Lower lobe of right lung (tissue), 2 donors: Measurements from ENCODE around the gene STAT5A. TPM values are rescaled to one million over a fixed set of nuclear protein-coding genes. Genes with fewer than 3 reads are reported as not detected.
"Not testable (repeated sequence)": the region's sequence is repeated elsewhere in the genome, so short reads cannot be mapped to it uniquely, and the experiment has no call there.

Experiments
- ATAC-seq, 2 donors: fragments of 200-7000 bp; cut with Tn5 transposase; one replicate each; pipeline ENCODE4 v1.9.1; 2020 to 2022; ENCODE audit warnings: mild to moderate bottlenecking in 2 of 2, moderate library complexity in 2 of 2
- DNase-seq: peaks from one replicate; pipeline ENCODE4 v3.0.0-alpha.2; 2020
- H3K27ac ChIP-seq: fragments of 200-600 bp; one replicate; pipeline ENCODE4 v1.8.0; 2022
- H3K27me3 ChIP-seq: fragments of 200-600 bp; one replicate; pipeline ENCODE4 v1.8.0; 2022; ENCODE audit warnings: low read depth
- H3K36me3 ChIP-seq: fragments of 200-600 bp; one replicate; pipeline ENCODE4 v1.8.0; 2022; ENCODE audit warnings: mild to moderate bottlenecking
- H3K4me1 ChIP-seq: fragments of 200-600 bp; one replicate; pipeline ENCODE4 v1.8.0; 2022
- H3K4me3 ChIP-seq: fragments of 200-600 bp; one replicate; pipeline ENCODE4 v1.8.0; 2022; ENCODE audit warnings: mild to moderate bottlenecking
- H3K9me3 ChIP-seq: fragments of 200-600 bp; one replicate; pipeline ENCODE4 v1.8.0; 2022
- CTCF ChIP-seq: fragments of 200-600 bp; IDR thresholded peaks from one replicate; pipeline ENCODE4 v1.8.0; 2022; ENCODE audit warnings: antibody characterized with exemption, mild to moderate bottlenecking
- intact Hi-C: fragments of 100-400 bp; cut with DNase I; formaldehyde crosslinking; loops from one replicate; pipeline ENCODE4 v1.11.0; 2022
- long read RNA-seq: library from polyadenylated mRNA; unstranded; transcript quantifications from one replicate; pipeline ENCODE4 v2.0.0, GENCODE V29; 2021
- total RNA-seq: library from RNA; stranded (reverse); fragmentation: NEBNext Ultra II Directional; extraction: Animal tissue kit (Norgen Biotek cat#: 25700); gene quantifications from one replicate; pipeline ENCODE4 v1.2.1, GENCODE V29; 2021
- donor health status: DM: no; HTN: yes; CAD: no; lungs with severe emphysema.

Gene STAT5A
- total RNA-seq, result 53.3 TPM
- long read RNA-seq, full-length matches to known transcripts, result 36 of 85 reads
- long read RNA-seq, partial matches to known transcripts, result 31 of 85 reads
- long read RNA-seq, other reads (novel, unspliced or antisense), result 18 of 85 reads

- Histone ChIP-seq H3K9me3 (no peaks in the 10 kb centered on the region), H3K4me1 (peaks cover 41% of the 10 kb centered on the region), H3K36me3 (peaks cover 18% of the 10 kb centered on the region), H3K27ac (peak within 1 kb of the TSS; percentile 95), H3K4me3 (peak within 1 kb of the TSS; percentile 74), H3K27me3 (no peaks in the 10 kb centered on the region)
- no peak for TF ChIP-seq CTCF
- intact Hi-C loops, result no loop called here
- ATAC-seq (peak; percentile 93 to 94), DNase-seq (peak; percentile 94)
These were observed at the start of gene STAT5A for GRCh38 chr17:42287977-42288802. Gene STAT5A, plus strand, starts transcription at chr17:42288498. Its CDS starts 914 bp downstream, at chr17:42289412.

- H3K27me3 ChIP-seq, H3K4me3 ChIP-seq, ATAC-seq: not testable (repeated sequence)
These were observed 48.7 kb upstream of the STAT5A start for GRCh38 chr17:42239576-42239975.

GRCh38 chr17:42240201-42240600 lies 48.1 kb upstream of the STAT5A start:
- Histone ChIP-seq H3K9me3 (no peaks in the 10 kb centered on the region), H3K27me3 (no peaks in the 10 kb centered on the region), H3K36me3 (no peaks in the 10 kb centered on the region), H3K27ac (no peak overlapping the region), H3K4me1 (no peaks in the 10 kb centered on the region), H3K4me3 (no peak overlapping the region)
- intact Hi-C loops, result no loop called here
- DNase-seq (no peak), ATAC-seq (no peak)
- no peak for TF ChIP-seq CTCF

More at GRCh38 chr17:42239576-42239975, 48.7 kb upstream of the STAT5A start:
- H3K36me3 ChIP-seq, DNase-seq, H3K9me3 ChIP-seq, H3K4me1 ChIP-seq, H3K27ac ChIP-seq, intact Hi-C loops: not testable (repeated sequence)

GRCh38 chr17:42240863-42241262 lies 47.4 kb upstream of the STAT5A start:
- H3K4me3 ChIP-seq, ATAC-seq, intact Hi-C loops, H3K9me3 ChIP-seq, H3K4me1 ChIP-seq, DNase-seq, H3K27ac ChIP-seq, H3K36me3 ChIP-seq, H3K27me3 ChIP-seq: not testable (repeated sequence)

- Histone ChIP-seq H3K27me3 (no peaks in the 10 kb centered on the region), H3K4me3 (no peak overlapping the region), H3K36me3 (no peaks in the 10 kb centered on the region), H3K4me1 (peaks cover 5% of the 10 kb centered on the region), H3K9me3 (no peaks in the 10 kb centered on the region), H3K27ac (no peak overlapping the region)
- intact Hi-C loops, result no loop called here
- ATAC-seq, result no peak
- no peak for DNase-seq
- no peak for TF ChIP-seq CTCF
These were observed 46.4 kb upstream of the STAT5A start for GRCh38 chr17:42241871-42242270.

- H3K36me3 ChIP-seq, result no peaks in the 10 kb centered on the region
- intact Hi-C loops, result no loop called here
- H3K27me3 ChIP-seq, result no peaks in the 10 kb centered on the region
- DNase-seq (no peak), ATAC-seq (no peak)
- H3K27ac ChIP-seq, result no peak overlapping the region
- no peak for TF ChIP-seq CTCF
- H3K4me1 ChIP-seq, result peaks cover 21% of the 10 kb centered on the region
- no peak overlapping the region for H3K4me3 ChIP-seq
- no peaks in the 10 kb centered on the region for H3K9me3 ChIP-seq
These were observed 44.8 kb upstream of the STAT5A start for GRCh38 chr17:42243493-42243982.

GRCh38 chr17:42244116-42244515 lies 44.2 kb upstream of the STAT5A start:
- H3K9me3 ChIP-seq, H3K27me3 ChIP-seq, H3K27ac ChIP-seq, intact Hi-C loops, H3K4me3 ChIP-seq, DNase-seq, ATAC-seq, H3K36me3 ChIP-seq: not testable (repeated sequence)
- peaks cover 25% of the 10 kb centered on the region for H3K4me1 ChIP-seq

- H3K4me3 ChIP-seq, H3K9me3 ChIP-seq, H3K36me3 ChIP-seq, H3K27ac ChIP-seq, DNase-seq, H3K27me3 ChIP-seq, ATAC-seq, intact Hi-C loops: not testable (repeated sequence)
- peaks cover 36% of the 10 kb centered on the region for H3K4me1 ChIP-seq
These were observed 43.1 kb upstream of the STAT5A start for GRCh38 chr17:42245183-42245582.
